Peyer's patch (tissue), 4 donors: ENCODE results near the gene AHI1. TPM values are rescaled to one million over a fixed set of nuclear protein-coding genes. Genes with fewer than 3 reads are reported as not detected.

Experiments
- DNase-seq, 3 donors: peaks; one replicate each; pipeline ENCODE4 v3.0.0-alpha.2; 2017 to 2019
- H3K27ac ChIP-seq, 4 donors: fragments of 200-600 bp; sonication (generic); one replicate each; pipeline ENCODE4 v1.5.1; 2016 to 2019
- H3K27me3 ChIP-seq, 2 donors: fragments of 200-600 bp; sonication (generic); one replicate each; pipeline ENCODE4 v1.5.1; 2019
- H3K36me3 ChIP-seq, 3 donors: fragments of 200-600 bp; sonication (generic); one replicate each; pipeline ENCODE4 v1.5.1; 2016 to 2019
- H3K4me1 ChIP-seq, 4 donors: fragments of 200-600 bp; sonication (generic); one replicate each; pipeline ENCODE4 v1.5.1; 2016 to 2019
- H3K4me3 ChIP-seq, 4 donors: fragments of 200-600 bp; sonication (generic); 1 replicate in 3 of 4; 2 replicates in 1 of 4; pipeline ENCODE4 v1.5.1; 2016 to 2019; ENCODE audit warnings: mild to moderate bottlenecking in 1 of 4
- H3K9me3 ChIP-seq, 4 donors: fragments of 200-600 bp; sonication (generic); one replicate each; pipeline ENCODE4 v1.5.1; 2016 to 2019; ENCODE audit warnings: mild to moderate bottlenecking in 1 of 4
- POLR2A ChIP-seq, 2 donors: fragments of 450-650 bp; IDR thresholded peaks; one replicate each; pipeline ENCODE4 v1.5.1; 2017; ENCODE audit warnings: antibody characterized with exemption in 2 of 2, mild to moderate bottlenecking in 2 of 2, moderate library complexity in 2 of 2
- total RNA-seq, 4 donors: library from RNA; depleted of rRNA; stranded (reverse); fragments of >200 nt; gene quantifications; one replicate each; pipeline ENCODE4 v1.1.0, GENCODE V29; 2016
- TF ChIP-seq, protein P1 (sequence below), 6 experiments: fragments of 450-650 bp in 4 of 6; fragments of 200-600 bp in 2 of 6; sonication (generic) in 1 of 6; IDR thresholded peaks; one replicate each; pipeline ENCODE4 v1.5.1; 2017 to 2019; ENCODE audit warnings: antibody characterized with exemption in 6 of 6, mild to moderate bottlenecking in 3 of 6, moderate library complexity in 1 of 6

Gene AHI1
- total RNA-seq, 4 donors from 2014 or later: 4.4 to 141 (median 17.6) TPM

DNA sequence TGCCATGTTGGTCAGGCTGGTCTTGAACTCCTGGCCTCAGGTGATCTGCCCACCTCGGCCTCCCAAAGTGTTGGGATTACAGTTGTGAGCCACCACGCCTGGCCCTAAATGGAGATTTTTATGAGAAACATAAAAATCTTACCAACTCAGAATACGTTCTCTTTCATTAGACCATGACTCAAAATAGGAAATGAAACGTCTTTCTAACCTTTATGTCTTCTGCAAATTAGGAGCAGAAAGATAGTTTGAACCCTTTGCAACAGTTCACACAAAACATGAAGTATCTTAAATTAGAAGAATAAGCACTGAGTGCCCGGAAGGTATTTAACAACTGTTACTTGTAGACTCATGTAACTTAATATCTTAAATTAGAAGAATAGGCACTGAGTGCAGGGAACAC is 48.3 kb downstream of the AHI1 start:
- no peak for DNase-seq
- Histone ChIP-seq H3K4me3 (no peak overlapping the region), H3K36me3 (no peaks in the 10 kb centered on the region), H3K4me1 (no peaks in the 10 kb centered on the region), H3K27me3 (no peaks in the 10 kb centered on the region), H3K27ac (no peak overlapping the region), H3K9me3 (no peaks in the 10 kb centered on the region)
- TF ChIP-seq, protein P1, sequence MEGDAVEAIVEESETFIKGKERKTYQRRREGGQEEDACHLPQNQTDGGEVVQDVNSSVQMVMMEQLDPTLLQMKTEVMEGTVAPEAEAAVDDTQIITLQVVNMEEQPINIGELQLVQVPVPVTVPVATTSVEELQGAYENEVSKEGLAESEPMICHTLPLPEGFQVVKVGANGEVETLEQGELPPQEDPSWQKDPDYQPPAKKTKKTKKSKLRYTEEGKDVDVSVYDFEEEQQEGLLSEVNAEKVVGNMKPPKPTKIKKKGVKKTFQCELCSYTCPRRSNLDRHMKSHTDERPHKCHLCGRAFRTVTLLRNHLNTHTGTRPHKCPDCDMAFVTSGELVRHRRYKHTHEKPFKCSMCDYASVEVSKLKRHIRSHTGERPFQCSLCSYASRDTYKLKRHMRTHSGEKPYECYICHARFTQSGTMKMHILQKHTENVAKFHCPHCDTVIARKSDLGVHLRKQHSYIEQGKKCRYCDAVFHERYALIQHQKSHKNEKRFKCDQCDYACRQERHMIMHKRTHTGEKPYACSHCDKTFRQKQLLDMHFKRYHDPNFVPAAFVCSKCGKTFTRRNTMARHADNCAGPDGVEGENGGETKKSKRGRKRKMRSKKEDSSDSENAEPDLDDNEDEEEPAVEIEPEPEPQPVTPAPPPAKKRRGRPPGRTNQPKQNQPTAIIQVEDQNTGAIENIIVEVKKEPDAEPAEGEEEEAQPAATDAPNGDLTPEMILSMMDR (IDR thresholded peaks at IDR 0.05): no peak
- no peak for TF ChIP-seq POLR2A (IDR thresholded peaks at IDR 0.05)

DNA sequence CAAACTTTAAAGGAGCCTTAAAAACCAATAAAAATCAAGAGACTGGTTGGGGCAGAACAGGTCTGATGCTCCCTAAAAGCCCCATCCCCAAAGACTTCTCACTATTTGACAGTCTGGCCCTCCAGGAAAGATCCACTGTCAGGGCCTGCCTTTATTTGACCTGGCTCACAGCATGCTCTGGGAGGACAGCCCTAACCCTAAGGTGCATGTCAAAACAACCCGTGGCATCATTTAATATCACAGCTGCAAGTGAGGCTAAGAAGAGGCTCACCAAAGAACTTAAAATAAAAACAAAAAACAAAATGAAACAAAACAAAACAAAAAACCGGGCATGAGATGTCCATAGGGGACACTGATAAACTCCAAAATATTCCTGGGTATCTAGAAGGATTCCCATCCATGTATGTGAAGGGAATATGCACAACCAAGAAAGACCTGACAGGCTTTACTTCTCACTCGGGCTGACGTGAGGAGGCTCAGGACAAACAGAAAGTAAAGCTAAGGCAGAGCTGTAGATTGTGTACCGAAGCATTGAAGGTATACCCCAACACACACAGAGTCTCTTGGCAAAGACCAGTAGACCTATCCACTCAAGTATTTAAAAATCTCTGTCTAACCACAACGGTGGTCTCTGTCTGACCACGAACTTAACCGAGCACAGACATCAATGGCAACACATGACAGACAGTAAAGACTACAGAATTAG is 57.3 kb downstream of the AHI1 start:
- no peaks in the 10 kb centered on the region for H3K9me3 ChIP-seq
- no peaks in the 10 kb centered on the region for H3K27me3 ChIP-seq
- no peak for TF ChIP-seq POLR2A (IDR thresholded peaks at IDR 0.05)
- TF ChIP-seq, protein P1 (IDR thresholded peaks at IDR 0.05): no peak
- peaks cover 0 to 5% (median 0%) of the 10 kb centered on the region in 3 donors for H3K36me3 ChIP-seq
- H3K4me1 ChIP-seq: no peaks in the 10 kb centered on the region
- H3K4me3 ChIP-seq: no peak overlapping the region
- H3K27ac ChIP-seq: no peak overlapping the region
- DNase-seq: no peak

- H3K27me3 ChIP-seq: no peaks in the 10 kb centered on the region
- H3K27ac ChIP-seq: no peak overlapping the region
- H3K4me1 ChIP-seq: no peaks in the 10 kb centered on the region
- H3K36me3 ChIP-seq: peaks cover 0 to 5% (median 0%) of the 10 kb centered on the region in 3 donors
- no peak overlapping the region for H3K4me3 ChIP-seq
- no peaks in the 10 kb centered on the region for H3K9me3 ChIP-seq
- no peak for DNase-seq
- TF ChIP-seq POLR2A (IDR thresholded peaks at IDR 0.05): no peak
- TF ChIP-seq, protein P1 (IDR thresholded peaks at IDR 0.05): no peak
Measured at GRCh38 chr6:135439549-135439948, 58.0 kb downstream of the AHI1 start.

DNA sequence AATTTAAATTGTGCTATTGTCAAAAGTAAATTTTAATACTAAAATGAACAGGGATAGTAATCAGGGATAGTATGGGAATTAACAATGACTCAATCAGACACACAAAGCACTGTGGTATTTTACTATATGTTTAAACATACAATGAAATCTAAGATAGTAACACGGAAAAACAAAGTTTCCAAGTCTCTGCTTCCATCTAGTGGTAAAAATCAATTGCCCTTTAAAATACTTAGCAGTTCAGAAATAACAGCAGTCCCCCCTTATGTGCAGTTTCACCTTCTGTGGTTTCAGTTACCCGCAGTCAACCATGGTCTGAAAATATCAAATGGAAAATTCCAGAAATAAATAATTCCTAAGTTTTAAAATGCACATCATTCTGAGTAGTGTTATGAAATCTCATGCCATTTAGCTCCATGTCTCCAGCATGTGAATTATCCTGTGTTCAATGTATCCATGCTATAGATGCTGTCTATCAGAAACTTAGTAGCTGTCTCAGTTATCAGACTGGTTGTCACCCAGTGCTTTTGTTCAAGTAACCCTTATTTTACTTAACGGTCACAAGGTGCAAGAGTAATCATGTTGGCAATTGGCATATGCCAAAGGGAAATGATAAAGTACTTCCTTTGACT is 58.5 kb downstream of the AHI1 start:
- H3K36me3 ChIP-seq: peaks cover 0 to 5% (median 0%) of the 10 kb centered on the region in 3 donors
- H3K4me1 ChIP-seq: no peaks in the 10 kb centered on the region
- DNase-seq: no peak
- no peak overlapping the region for H3K4me3 ChIP-seq
- TF ChIP-seq POLR2A (IDR thresholded peaks at IDR 0.05): no peak
- TF ChIP-seq, protein P1 (IDR thresholded peaks at IDR 0.05): peak in 4 of 6 experiments; percentile 36 to 56 (median 54)
- no peaks in the 10 kb centered on the region for H3K27me3 ChIP-seq
- H3K27ac ChIP-seq: no peak overlapping the region
- H3K9me3 ChIP-seq: no peaks in the 10 kb centered on the region

DNA sequence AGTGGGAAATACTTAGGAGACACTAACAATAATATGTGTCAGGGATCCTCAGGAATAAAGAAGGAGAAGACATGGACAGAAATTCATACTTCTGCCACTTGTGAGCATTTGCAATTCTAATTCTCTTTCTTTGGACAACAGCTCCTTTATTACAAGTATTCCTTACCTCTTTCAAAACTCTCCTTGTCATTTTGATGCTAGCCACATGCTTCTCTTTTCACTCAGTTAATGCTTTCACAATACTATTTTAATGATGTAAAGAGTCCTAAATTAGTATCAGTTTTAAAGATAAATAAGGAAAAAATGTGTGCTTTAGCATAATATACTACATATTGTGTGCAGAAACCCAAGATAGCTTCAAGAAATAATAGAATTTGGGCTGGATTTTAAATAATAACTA is 62.5 kb downstream of the AHI1 start:
- TF ChIP-seq POLR2A (IDR thresholded peaks at IDR 0.05): no peak
- TF ChIP-seq, protein P1 (IDR thresholded peaks at IDR 0.05): no peak
- Histone ChIP-seq H3K27me3 (no peaks in the 10 kb centered on the region), H3K4me1 (no peaks in the 10 kb centered on the region), H3K4me3 (no peak overlapping the region), H3K9me3 (no peaks in the 10 kb centered on the region), H3K27ac (no peak overlapping the region), H3K36me3 (peaks cover 0 to 5% (median 0%) of the 10 kb centered on the region in 3 donors)
- DNase-seq: no peak
